ENCODE measurements around the gene ETFDH. TPM values are rescaled to one million over a fixed set of nuclear protein-coding genes. Genes with fewer than 3 reads are reported as not detected.
A peak's percentile ranks its signal among the peaks of the same experiment; 100 is the strongest.

Gene ETFDH
- total and polyA plus RNA-seq, 9 of the 15 experiments (the other 6 are each of a cell fraction or from before 2014, with no cell fraction given) = 14.6 to 33.6 (median 25.9) TPM

DNA sequence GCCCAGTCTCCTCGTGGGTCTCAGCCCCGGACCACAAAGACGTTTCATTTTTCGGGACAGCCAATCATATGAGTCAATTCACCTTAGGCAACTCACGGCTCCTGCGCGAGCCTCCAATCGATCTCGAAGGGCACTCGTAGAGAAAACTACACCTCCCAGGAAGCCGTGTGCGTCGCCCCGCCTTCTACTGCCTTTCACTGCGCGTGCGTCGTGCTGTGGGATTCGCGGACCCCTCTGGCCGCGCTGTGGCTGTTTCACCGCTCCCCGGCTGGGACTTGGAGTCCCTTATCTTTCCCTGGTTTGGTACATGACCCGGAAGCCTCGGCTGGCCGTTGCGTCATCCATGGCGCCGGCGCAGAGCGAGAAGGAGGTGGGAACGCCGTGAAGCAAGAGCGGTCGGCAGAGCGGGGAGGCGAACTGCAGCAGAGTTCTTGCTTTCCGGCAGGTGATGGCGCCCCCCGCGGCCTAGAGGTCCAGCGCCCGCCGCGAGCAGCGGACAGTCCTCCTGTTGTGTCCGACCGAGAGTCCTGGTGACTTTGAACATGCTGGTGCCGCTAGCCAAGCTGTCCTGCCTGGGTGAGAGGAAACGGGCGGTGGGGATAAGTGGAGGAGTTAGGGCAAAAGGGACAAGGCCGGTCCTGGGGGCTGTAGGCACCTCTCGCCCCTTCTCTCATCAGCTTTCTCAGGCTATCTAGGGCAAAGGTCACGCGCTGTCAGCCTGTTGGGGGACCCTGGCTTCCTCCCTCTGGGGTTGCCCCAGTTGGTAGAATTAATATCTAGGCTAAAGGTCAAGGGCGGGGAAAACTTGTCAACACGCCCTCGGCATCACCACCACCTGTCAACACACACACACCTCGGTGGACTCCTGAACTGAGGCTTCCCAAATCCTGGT is at the start of gene ETFDH (continued):
- TF ChIP-seq, protein P1, sequence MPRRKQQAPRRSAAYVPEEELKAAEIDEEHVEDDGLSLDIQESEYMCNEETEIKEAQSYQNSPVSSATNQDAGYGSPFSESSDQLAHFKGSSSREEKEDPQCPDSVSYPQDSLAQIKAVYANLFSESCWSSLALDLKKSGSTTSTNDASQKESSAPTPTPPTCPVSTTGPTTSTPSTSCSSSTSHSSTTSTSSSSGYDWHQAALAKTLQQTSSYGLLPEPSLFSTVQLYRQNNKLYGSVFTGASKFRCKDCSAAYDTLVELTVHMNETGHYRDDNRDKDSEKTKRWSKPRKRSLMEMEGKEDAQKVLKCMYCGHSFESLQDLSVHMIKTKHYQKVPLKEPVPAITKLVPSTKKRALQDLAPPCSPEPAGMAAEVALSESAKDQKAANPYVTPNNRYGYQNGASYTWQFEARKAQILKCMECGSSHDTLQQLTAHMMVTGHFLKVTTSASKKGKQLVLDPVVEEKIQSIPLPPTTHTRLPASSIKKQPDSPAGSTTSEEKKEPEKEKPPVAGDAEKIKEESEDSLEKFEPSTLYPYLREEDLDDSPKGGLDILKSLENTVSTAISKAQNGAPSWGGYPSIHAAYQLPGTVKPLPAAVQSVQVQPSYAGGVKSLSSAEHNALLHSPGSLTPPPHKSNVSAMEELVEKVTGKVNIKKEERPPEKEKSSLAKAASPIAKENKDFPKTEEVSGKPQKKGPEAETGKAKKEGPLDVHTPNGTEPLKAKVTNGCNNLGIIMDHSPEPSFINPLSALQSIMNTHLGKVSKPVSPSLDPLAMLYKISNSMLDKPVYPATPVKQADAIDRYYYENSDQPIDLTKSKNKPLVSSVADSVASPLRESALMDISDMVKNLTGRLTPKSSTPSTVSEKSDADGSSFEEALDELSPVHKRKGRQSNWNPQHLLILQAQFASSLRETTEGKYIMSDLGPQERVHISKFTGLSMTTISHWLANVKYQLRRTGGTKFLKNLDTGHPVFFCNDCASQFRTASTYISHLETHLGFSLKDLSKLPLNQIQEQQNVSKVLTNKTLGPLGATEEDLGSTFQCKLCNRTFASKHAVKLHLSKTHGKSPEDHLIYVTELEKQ (CRISPR knock-in tag; IDR thresholded peaks at IDR 0.05) = no peak
- TF ChIP-seq ILF3 (IDR thresholded peaks at IDR 0.05; ENCODE audit: borderline replicate concordance) (no peak), TAF15 (IDR thresholded peaks at IDR 0.05; ENCODE audit: low read depth, low read length) (no peak), ZNF592 (IDR thresholded peaks at IDR 0.05) (no peak), MAZ (CRISPR knock-in tag; conservative IDR thresholded peaks at IDR 0.05 in 1 of 2, IDR thresholded peaks at IDR 0.05 in 1 of 2) (peak in 1 of 2 experiments; percentile 79; a peak in 3 of 4 replicates), ATF4 (CRISPR knock-in tag; IDR thresholded peaks at IDR 0.05) (peak; percentile 97), COPS2 (conservative IDR thresholded peaks at IDR 0.05) (no peak), TAF7 (tag; IDR thresholded peaks at IDR 0.05) (peak; percentile 69), SP2 (IDR thresholded peaks at IDR 0.05; ENCODE audit: extremely low read depth, low read depth, low read length, poor library complexity, severe bottlenecking) (no peak), NFXL1 (CRISPR knock-in tag; IDR thresholded peaks at IDR 0.05) (no peak), SIN3A (IDR thresholded peaks at IDR 0.05; ENCODE audit: borderline replicate concordance in 2 of 2, control insufficient read depth in 1 of 2, low read depth in 2 of 2, low read length in 2 of 2) (peak in 1 of 2 experiments; percentile 43; a peak in 1 of 4 replicates), KLF6 (CRISPR knock-in tag; IDR thresholded peaks at IDR 0.05; ENCODE audit: borderline replicate concordance) (no peak), CBX5 (IDR thresholded peaks at IDR 0.05; ENCODE audit: borderline replicate concordance, low read depth) (no peak; the same call in 1 of the 2 replicates)
- TF ChIP-seq, protein P2, sequence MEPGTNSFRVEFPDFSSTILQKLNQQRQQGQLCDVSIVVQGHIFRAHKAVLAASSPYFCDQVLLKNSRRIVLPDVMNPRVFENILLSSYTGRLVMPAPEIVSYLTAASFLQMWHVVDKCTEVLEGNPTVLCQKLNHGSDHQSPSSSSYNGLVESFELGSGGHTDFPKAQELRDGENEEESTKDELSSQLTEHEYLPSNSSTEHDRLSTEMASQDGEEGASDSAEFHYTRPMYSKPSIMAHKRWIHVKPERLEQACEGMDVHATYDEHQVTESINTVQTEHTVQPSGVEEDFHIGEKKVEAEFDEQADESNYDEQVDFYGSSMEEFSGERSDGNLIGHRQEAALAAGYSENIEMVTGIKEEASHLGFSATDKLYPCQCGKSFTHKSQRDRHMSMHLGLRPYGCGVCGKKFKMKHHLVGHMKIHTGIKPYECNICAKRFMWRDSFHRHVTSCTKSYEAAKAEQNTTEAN (CRISPR knock-in tag; IDR thresholded peaks at IDR 0.05) = 0 out of 2 replicates have a peak, but pooled peaks have one; percentile 6

All from K562 (cell line).